ENCODE measurements around the gene NOP53.
A peak's percentile ranks its signal among the peaks of the same experiment; 100 is the strongest.
"Not testable (repeated sequence)": the region's sequence is repeated elsewhere in the genome, so short reads cannot be mapped to it uniquely, and the experiment has no call there.

NOP53 gene

DNA sequence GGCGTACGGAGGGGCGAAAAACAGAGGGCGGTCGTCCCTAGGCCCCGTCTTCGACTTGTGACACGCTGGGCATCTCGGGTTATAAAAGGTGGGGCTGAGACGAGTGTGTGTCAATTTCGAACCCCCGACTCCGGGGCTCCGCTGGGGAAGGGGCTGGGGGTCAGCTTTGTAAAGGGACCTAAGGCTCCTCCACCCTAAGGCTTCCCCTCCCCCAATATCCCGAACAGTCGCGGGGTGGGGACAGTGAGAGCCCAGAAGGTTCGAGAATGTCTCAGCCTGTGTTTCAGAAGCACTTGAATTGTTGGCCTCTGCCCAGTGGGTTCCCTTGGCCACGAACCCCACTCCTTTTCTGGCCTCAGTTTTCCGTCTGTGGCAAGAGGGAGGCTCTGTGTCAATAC is 33.6 kb downstream of the NOP53 start:
- TF ChIP-seq, protein P1, sequence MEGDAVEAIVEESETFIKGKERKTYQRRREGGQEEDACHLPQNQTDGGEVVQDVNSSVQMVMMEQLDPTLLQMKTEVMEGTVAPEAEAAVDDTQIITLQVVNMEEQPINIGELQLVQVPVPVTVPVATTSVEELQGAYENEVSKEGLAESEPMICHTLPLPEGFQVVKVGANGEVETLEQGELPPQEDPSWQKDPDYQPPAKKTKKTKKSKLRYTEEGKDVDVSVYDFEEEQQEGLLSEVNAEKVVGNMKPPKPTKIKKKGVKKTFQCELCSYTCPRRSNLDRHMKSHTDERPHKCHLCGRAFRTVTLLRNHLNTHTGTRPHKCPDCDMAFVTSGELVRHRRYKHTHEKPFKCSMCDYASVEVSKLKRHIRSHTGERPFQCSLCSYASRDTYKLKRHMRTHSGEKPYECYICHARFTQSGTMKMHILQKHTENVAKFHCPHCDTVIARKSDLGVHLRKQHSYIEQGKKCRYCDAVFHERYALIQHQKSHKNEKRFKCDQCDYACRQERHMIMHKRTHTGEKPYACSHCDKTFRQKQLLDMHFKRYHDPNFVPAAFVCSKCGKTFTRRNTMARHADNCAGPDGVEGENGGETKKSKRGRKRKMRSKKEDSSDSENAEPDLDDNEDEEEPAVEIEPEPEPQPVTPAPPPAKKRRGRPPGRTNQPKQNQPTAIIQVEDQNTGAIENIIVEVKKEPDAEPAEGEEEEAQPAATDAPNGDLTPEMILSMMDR (IDR thresholded peaks at IDR 0.05; ENCODE audit: low read length, missing control alignments) = no peak
- H3K4me3 ChIP-seq (replicated peaks; ENCODE audit: low read depth, low read length) = peak overlapping the region; percentile 93
- no peak for DNase-seq (ENCODE audit: low read depth)

DNA sequence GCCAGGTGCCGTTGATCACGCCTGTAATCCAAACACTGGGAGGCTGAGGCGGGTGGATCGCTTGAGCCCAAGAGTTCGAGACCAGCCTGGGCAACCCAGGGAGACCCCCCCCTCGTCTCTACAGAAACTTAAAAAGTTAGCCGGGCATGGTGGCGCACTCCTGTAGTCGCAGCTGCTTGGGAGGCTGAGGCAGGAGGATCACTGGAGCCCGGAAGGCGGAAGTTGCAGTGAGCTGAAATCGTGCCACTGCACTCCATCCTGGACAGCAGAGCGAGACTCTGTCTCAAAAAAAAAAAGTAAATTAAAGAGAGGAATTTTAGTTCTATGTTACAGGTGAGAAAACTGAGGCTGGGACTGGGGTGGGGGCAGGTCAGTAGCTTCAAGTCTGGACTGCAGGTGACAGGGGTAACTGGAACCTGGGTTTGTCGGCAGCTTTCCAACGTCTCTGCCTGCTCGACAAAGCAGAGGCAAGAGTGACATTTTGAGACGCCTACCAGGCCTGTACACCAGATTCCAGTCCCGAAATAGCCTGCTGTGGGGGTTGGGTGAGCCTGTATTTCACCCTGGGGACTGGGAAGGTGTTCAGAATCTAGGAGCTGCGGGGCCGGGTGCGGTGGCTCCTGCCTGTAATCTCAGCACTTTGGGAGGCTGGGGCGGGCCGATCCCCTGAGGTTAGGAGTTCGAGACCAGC is 34.3 kb downstream of the NOP53 start:
- TF ChIP-seq, protein P1 (IDR thresholded peaks at IDR 0.05; ENCODE audit: low read length, missing control alignments) = no peak
- DNase-seq (ENCODE audit: low read depth) = no peak
- peak overlapping the region; percentile 93 for H3K4me3 ChIP-seq (replicated peaks; ENCODE audit: low read depth, low read length)

DNA sequence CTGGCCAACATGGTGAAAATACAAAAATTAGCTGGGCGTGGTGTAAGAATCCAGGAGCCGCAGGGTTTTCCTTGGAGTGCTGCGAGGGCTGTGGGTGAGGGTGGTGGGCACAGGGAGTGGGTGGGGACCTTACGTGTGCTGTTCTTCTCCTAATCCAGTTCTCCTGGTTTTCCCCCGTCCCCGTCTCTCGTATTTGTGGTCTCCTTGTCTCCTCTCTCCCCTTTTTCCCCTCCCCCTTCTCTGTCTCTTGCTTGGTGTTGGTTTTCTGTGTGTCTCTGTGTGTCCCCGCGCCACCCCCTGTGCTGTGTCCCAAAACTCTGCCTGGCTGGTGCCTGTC is 34.8 kb downstream of the NOP53 start:
- peak overlapping the region; percentile 93 for H3K4me3 ChIP-seq (replicated peaks; ENCODE audit: low read depth, low read length)
- TF ChIP-seq, protein P1 (IDR thresholded peaks at IDR 0.05; ENCODE audit: low read length, missing control alignments) = no peak
- no peak for DNase-seq (ENCODE audit: low read depth)

DNA sequence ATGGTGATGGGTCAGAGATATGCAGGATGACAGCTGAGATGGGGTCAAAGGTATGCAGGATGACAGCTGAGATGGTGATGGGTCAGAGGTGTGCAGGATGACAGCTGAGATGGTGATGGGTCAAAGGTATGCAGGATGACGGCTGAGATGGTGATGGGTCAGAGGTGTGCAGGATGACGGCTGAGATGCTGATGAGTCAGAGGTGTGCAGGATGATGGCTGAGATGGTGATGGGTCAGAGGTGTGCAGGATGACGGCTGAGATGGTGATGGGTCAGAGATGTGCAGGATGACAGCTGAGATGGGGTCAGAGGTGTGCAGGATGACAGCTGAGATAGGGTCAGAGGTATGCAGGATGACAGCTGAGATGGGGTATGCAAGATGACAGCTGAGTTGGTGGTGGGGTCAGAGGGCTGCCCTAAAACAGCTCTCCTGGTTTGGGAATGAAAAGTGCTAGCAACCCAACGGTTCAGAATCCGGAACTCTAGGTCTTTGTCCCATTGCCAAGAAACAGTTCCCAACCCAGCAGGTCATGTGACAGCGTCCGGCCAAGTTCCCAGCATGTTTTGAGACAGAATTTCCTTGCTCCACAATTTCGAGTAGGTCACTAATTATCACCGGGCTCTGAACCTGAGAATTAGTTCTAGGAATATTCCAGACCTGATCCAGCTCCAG is 36.4 kb downstream of the NOP53 start:
- TF ChIP-seq, protein P1 (IDR thresholded peaks at IDR 0.05; ENCODE audit: low read length, missing control alignments) = no peak
- DNase-seq (ENCODE audit: low read depth) = no peak
- H3K4me3 ChIP-seq (replicated peaks; ENCODE audit: low read depth, low read length) = no peak overlapping the region

DNA sequence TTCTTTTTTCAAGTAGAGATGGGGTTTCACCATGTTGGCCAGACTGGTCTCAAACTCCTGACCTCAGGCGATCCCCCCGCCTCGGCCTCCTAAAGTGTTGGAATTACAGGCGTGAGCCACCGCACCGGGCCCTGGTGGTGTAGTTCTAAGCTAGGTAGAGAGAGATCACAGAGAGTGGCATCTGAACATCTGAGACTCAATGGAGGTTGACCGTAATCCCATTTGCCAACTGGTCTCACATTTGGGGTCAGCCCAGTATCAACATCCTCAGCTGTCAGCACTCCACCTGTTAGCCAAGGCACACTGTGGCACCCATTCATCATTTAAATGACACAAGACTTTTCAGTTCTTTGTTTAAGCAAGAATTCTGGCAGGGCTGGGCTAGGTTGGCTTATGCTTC is 41.2 kb downstream of the NOP53 start:
- TF ChIP-seq, protein P1 (IDR thresholded peaks at IDR 0.05; ENCODE audit: low read length, missing control alignments) = no peak
- no peak for DNase-seq (ENCODE audit: low read depth)
- no peak overlapping the region for H3K4me3 ChIP-seq (replicated peaks; ENCODE audit: low read depth, low read length)

DNA sequence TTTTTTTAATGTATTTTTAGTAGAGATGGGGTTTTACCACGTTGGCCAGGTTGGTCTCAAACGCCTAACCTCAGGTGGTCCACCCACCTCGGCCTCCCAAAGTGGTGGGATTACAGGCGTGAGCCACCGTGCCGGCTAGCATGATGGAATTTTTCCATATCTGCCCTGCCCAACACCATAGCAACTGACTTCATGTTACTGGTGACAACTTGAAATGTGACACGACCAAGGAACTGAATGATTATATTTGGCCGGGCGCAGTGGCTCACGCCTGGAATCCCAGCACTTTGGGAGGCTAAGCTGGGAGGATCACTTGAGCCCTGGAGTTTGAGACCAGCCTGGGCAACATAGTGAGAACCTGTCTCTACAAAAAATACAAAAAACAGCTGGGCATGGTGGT is 42.0 kb downstream of the NOP53 start:
- not testable (repeated sequence) for H3K4me3 ChIP-seq (replicated peaks; ENCODE audit: low read depth, low read length); DNase-seq (ENCODE audit: low read depth)

DNA sequence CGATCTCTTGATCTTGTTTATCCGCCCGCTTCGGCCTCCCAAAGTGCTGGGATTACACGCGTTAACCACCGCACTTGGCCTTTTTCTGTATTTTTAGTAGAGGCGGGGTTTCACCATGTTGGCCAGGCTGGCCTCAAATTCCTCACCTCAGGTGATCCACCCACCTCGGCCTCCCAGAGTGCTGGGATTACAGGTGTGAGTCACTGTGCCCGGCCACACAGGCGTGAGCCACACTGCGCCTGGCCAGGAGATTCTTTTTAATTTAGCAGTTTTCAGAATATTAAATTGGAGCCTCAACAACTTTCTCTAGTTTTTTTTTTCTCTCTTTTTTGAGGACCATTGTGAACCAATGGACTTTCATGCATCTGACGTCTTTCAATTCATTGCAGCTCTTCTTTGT is 44.5 kb downstream of the NOP53 start:
- DNase-seq (ENCODE audit: low read depth); H3K4me3 ChIP-seq (replicated peaks; ENCODE audit: low read depth, low read length): not testable (repeated sequence)

DNA sequence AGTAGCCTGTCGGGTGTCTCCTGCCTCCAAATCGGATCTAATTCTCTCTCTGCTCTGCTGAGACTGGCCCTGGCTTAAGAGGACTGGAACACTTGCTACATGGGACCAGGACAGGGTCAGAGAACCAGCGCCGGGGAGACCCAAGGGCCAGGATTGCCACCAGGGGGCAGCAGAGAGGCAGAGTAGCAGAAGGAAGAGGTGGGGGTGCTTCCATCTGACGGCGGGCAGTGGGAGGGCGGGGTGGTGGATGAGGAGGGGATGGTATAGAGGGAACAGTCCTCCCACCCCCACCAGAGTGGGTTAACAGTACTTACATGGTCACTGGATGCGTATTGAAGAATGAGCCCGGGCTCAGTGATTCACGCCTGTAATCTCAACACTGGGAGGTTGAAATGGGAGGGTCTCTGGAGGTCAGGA is 45.1 kb downstream of the NOP53 start:
- DNase-seq (ENCODE audit: low read depth) = peak; percentile 73
- TF ChIP-seq, protein P1 (IDR thresholded peaks at IDR 0.05; ENCODE audit: low read length, missing control alignments) = peak; percentile 85
- no peak overlapping the region for H3K4me3 ChIP-seq (replicated peaks; ENCODE audit: low read depth, low read length)
